HG03025 (cell line): ENCODE measurements around the gene APOB.

ENCODE experiments used
- ATAC-seq: cut with Tn5 transposase; IDR thresholded peaks from one replicate; pipeline ENCODE4 v1.9.1; 2021; ENCODE audit warnings: mild to moderate bottlenecking, moderate library complexity; ENCODE audit not compliant: unreplicated experiment, low FRiP score

APOB gene

DNA sequence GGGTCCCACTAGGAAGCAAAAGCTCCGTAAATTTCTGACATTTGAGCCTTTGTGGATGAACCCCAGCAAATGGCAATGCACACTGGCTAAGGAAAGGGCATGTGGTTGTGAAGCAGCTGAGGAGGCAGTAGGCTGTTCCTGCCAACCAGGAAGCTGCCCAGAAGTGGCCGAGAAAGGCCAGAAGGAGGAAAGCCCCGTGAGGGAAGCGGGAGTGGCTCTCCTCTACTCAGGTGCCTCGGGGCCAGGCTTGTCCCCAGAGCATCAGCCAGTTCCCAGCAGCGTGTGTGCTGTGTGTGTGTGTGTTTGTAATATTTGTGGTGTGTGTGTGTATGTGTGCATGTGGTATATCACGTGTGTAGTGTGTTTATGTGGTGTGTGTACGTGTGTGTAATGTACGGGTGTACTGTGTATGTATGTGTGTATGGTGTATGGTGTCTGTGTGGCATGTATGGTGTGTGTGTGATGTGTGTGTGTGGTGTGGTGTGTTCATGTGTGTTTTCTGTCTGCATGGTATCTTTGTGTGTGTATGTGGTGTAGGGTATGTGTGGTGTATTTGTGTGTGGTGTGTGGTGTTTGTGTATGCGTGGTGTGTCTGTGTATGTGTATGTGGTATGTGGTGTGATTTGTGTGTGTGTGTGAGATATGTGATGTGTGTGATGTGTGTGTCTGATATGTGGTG lies 90.6 kb downstream of the APOB start:
- no peak for ATAC-seq
